ENCODE results near the gene FBXO8. TPM values are rescaled to one million over a fixed set of nuclear protein-coding genes. Genes with fewer than 3 reads are reported as not detected.

FBXO8 gene
- total RNA-seq, 1 donor from 2014 or later: 14.7 TPM

DNA sequence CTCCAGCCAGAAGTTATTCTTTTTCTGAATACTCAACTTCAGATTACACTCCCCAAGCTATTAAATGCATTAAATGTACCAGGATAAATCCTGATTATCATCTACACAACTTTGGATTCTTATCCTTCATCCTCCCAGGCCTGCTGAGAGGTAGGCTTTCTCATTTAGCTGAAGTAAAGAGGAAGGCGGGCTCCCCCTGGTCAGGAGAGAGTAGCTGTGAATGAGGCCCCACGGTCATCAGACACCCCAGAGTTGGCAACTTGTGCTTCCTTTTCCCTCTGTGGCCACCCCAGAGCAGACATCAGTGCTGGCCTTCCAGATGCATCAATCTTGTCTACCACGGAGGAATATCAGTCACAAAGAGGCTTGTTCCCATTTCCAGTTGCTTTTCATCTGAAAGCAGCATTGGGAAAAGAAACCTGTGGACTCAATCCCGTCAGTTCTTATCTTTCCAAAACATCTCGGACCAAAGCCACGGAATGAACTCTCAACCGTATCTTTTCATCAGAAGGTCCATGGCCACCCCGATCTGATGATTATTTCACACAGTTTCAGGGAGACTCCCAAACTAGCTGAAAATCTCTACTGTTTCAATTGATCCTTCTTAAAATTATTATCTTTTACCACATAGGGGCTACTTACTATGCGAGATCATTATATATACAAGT lies 79.2 kb downstream of the FBXO8 start:
- TF ChIP-seq CTCF (conservative IDR thresholded peaks at IDR 0.05; ENCODE audit: low read depth, low read length): no peak
- H3K4me3 ChIP-seq (ENCODE audit: low read depth, low read length): no peak overlapping the region
- DNase-seq (ENCODE audit: low read depth): no peak

GRCh38 chr4:174201871-174202270 lies 81.6 kb downstream of the FBXO8 start:
- no peak overlapping the region for H3K4me3 ChIP-seq (ENCODE audit: low read depth, low read length)
- TF ChIP-seq CTCF (conservative IDR thresholded peaks at IDR 0.05; ENCODE audit: low read depth, low read length): no peak
- no peak for DNase-seq (ENCODE audit: low read depth)

DNA sequence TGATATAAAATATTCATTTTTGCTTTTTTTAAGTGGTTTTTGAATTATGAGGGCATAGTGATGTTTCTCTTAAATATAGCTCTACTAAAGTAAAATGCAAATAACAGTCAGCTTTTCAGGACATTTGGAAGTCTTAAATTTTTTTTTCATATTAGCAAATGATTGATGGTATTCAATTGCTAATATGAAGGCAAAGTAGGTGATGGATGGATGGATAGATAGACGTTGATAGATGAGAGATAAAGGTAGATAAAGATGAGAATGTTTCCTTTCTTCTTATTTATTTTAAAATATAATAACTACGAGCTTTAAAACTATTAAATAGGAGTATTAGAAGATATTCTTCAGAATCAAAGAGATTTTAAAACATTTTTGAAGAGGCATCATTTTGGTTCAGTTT lies 83.7 kb downstream of the FBXO8 start:
- TF ChIP-seq CTCF (conservative IDR thresholded peaks at IDR 0.05; ENCODE audit: low read depth, low read length): no peak
- no peak overlapping the region for H3K4me3 ChIP-seq (ENCODE audit: low read depth, low read length)
- DNase-seq (ENCODE audit: low read depth): no peak

DNA sequence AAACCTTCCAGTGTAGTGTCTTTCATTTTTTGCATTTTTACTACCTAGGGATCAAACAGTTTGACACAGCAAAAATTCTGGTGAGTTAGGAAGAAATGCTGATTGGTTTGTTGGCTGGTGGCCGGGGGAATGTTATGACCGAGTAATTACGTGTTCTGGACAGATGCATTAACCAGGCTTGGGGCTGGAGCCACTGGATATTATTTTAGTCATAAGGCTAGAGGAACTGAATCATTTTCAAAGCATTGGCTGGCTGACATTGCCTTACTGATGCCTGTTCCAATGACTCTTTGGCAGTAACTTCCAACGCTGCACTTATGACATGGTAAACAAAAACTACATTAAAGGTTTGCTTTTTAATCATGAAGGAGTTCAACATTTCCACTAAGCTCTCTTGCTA lies 84.6 kb downstream of the FBXO8 start:
- TF ChIP-seq CTCF (conservative IDR thresholded peaks at IDR 0.05; ENCODE audit: low read depth, low read length): no peak
- H3K4me3 ChIP-seq (ENCODE audit: low read depth, low read length): no peak overlapping the region
- no peak for DNase-seq (ENCODE audit: low read depth)

GRCh38 chr4:174198396-174198795 lies 85.1 kb downstream of the FBXO8 start:
- TF ChIP-seq CTCF (conservative IDR thresholded peaks at IDR 0.05; ENCODE audit: low read depth, low read length): no peak
- no peak overlapping the region for H3K4me3 ChIP-seq (ENCODE audit: low read depth, low read length)

DNA sequence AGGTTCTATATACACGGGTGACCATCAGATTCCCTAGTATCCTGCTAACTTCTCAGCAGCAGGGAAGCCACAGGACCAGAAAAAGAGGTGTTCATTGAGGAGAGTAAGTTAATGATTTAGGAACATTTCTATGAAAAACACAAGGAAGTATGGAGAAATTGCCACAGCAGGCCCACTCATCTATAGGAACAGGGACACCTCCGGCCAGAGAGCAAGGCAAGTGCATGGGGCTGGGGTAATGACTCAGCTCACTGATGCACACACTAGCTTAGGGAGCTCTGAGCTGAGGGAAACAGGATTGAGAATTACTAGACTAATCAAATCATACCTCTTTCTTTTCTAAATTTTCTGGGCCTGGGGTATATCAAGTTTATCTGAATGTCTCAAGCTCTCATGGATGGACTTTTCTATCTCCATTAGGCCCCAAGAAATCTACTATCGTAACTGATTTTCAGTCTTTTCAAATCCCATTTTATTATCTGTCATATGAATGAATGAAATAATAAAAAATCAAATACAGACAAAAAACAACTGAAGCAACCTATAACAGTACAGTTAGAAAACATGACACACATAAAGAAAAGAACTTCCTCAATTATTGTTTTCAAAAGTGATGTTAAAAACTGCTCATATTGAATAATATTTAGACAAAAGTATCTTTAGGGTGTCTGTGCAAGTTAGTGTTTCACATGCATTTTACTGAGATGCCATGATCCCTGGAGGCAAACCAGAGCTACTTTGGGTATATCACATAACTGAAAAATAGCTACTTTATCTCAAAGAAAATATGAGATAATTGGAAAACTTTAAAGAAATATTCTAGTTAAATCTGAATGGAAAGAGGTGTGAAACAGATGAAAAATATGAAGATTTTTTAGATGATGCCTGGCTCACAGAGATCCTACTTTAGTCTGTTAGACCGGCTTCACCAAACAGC lies 89.8 kb downstream of the FBXO8 start:
- no peak for DNase-seq (ENCODE audit: low read depth)
- H3K4me3 ChIP-seq (ENCODE audit: low read depth, low read length): no peak overlapping the region
- TF ChIP-seq CTCF (conservative IDR thresholded peaks at IDR 0.05; ENCODE audit: low read depth, low read length): no peak

More at GRCh38 chr4:174198396-174198795, 85.1 kb downstream of the FBXO8 start:
- no peak for DNase-seq (ENCODE audit: low read depth)
